Measurements from ENCODE around the gene LHFPL2. TPM values are rescaled to one million over a fixed set of nuclear protein-coding genes. Genes with fewer than 3 reads are reported as not detected.
A peak's percentile ranks its signal among the peaks of the same experiment; 100 is the strongest.

The LHFPL2 gene
- polyA plus RNA-seq, 1 of the 3 experiments (the other 2 are of a cell fraction) = 10.4 TPM

DNA sequence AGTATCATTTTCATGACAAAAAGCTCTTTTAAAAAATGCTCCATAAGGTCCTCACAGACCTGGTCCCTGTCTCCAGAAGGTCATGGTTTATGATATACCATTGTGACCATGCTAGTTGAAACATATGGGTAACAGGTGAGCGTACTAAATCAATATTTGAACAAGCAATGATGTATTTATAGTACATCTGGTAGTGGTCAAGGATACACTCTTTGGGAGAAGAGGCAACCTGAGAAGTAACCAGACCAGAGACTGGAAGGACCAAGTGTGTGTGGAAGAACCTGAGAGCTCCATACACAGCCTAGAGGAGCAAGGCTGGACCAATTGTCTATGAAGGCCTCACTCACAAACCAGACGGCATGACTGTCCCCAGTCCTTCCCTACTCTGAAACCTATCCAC lies 55.1 kb downstream of the LHFPL2 start:
- no peak overlapping the region for H3K4me3 ChIP-seq (ENCODE audit: low read depth in 2 of 2, low read length in 1 of 2)
- H3K27ac ChIP-seq (ENCODE audit: low read depth in 2 of 2, low read length in 1 of 2) = peak overlapping the region in 1 of 2 experiments; percentile 100; a peak in 3 of 4 replicates
- peaks cover 56% of the 10 kb centered on the region for H3F3A ChIP-seq (replicated peaks; ENCODE audit: insufficient read depth)
- H3K27me3 ChIP-seq (ENCODE audit: insufficient read depth) = no peaks in the 10 kb centered on the region
- H3K4me1 ChIP-seq (ENCODE audit: control insufficient read depth in 1 of 2, insufficient read depth in 2 of 2, low read depth in 1 of 2, low read length in 1 of 2) = peaks cover 39 to 74% of the 10 kb centered on the region in 2 experiments
- H3K9ac ChIP-seq = peak overlapping the region; percentile 76; the same call in 1 of the 2 replicates
- no peaks in the 10 kb centered on the region for H3K9me2 ChIP-seq
- no peaks in the 10 kb centered on the region for H3K9me3 ChIP-seq
- H3K4me2 ChIP-seq = peak overlapping the region; percentile 68; the same call in 1 of the 2 replicates
- 100% methylated on average over 1 of the region's 2 CpGs for WGBS (ENCODE audit: low lambda C conversion rate)
- TF ChIP-seq NFIC (IDR thresholded peaks at IDR 0.05; ENCODE audit: borderline replicate concordance) = no peak
- TF ChIP-seq RAD21 (IDR thresholded peaks at IDR 0.05; ENCODE audit: low read length) = no peak
- no peak for TF ChIP-seq SIN3A (IDR thresholded peaks at IDR 0.05; ENCODE audit: borderline replicate concordance, low read depth, low read length)
- no peak for TF ChIP-seq MXI1 (IDR thresholded peaks at IDR 0.05; ENCODE audit: low read depth, low read length)
- TF ChIP-seq, protein P1, sequence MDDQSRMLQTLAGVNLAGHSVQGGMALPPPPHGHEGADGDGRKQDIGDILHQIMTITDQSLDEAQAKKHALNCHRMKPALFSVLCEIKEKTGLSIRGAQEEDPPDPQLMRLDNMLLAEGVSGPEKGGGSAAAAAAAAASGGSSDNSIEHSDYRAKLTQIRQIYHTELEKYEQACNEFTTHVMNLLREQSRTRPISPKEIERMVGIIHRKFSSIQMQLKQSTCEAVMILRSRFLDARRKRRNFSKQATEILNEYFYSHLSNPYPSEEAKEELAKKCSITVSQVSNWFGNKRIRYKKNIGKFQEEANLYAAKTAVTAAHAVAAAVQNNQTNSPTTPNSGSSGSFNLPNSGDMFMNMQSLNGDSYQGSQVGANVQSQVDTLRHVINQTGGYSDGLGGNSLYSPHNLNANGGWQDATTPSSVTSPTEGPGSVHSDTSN (IDR thresholded peaks at IDR 0.05) = no peak
- TF ChIP-seq JUND (IDR thresholded peaks at IDR 0.05) = no peak
- no peak for TF ChIP-seq CHD2 (IDR thresholded peaks at IDR 0.05; ENCODE audit: low read length, partially characterized antibody)
- TF ChIP-seq EZH2phosphoT487 (IDR thresholded peaks at IDR 0.05; ENCODE audit: borderline replicate concordance, low read depth) = no peak
- TF ChIP-seq NRF1 (IDR thresholded peaks at IDR 0.05; ENCODE audit: low read depth, low read length) = no peak
- TF ChIP-seq, protein P2, sequence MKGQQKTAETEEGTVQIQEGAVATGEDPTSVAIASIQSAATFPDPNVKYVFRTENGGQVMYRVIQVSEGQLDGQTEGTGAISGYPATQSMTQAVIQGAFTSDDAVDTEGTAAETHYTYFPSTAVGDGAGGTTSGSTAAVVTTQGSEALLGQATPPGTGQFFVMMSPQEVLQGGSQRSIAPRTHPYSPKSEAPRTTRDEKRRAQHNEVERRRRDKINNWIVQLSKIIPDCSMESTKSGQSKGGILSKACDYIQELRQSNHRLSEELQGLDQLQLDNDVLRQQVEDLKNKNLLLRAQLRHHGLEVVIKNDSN (IDR thresholded peaks at IDR 0.05; ENCODE audit: borderline replicate concordance, low read depth) = no peak
- POLR2A ChIA-PET = no interaction called here
- no peak for DNase-seq
- H3K36me3 ChIP-seq (replicated peaks in 1 of 2; ENCODE audit: control insufficient read depth in 1 of 2, insufficient read depth in 2 of 2, low read length in 1 of 2) = peaks cover 0 to 18% of the 10 kb centered on the region in 2 experiments
- no peaks in the 10 kb centered on the region for H4K20me1 ChIP-seq (ENCODE audit: insufficient read depth)
- H2AFZ ChIP-seq (ENCODE audit: low read depth) = no peak overlapping the region
- CTCF ChIA-PET = no interaction called here
- peaks cover 89% of the 10 kb centered on the region for H3K79me2 ChIP-seq (ENCODE audit: insufficient read depth)

DNA sequence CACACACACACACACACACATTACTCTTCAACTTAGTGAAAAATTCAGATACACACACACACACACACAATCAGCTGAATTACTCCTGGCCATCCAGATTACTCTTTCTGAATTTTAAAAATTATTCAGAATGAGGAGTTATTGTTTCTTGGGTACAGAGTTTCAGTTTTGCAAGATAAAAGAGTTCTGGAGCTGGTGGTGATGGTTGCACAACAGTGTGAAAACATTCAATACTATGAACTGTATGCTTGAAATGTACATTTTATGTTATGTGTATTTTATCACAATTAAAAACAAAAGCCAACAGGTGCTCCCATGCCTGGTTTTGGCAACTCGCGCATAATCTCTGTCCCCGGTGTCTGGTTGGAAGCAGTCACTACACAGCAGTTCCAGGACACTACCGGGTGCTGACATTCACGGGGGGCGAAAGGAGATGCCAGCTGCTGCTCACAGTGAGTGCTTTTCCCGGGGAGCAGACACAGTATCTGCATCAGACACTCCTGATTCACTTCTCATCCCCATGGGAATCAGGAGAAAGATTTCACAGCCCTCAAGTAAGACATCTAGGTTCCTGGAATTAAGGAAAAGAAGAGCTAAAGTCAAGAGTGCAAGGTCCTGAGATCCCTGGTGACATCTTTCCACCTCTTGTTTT lies 55.7 kb downstream of the LHFPL2 start:
- H3K4me1 ChIP-seq (ENCODE audit: control insufficient read depth in 1 of 2, insufficient read depth in 2 of 2, low read depth in 1 of 2, low read length in 1 of 2) = peaks cover 44 to 74% of the 10 kb centered on the region in 2 experiments
- H3K79me2 ChIP-seq (ENCODE audit: insufficient read depth) = peaks cover 87% of the 10 kb centered on the region
- CTCF ChIA-PET = no interaction called here

More for the DNA sequence above, 55.7 kb downstream of the LHFPL2 start:
- Histone ChIP-seq H3K27ac (ENCODE audit: low read depth in 2 of 2, low read length in 1 of 2) (peak overlapping the region in 1 of 2 experiments; percentile 100; a peak in 2 of 4 replicates), H3K9me2 (no peaks in the 10 kb centered on the region), H3K9me3 (no peaks in the 10 kb centered on the region), H2AFZ (ENCODE audit: low read depth) (no peak overlapping the region), H4K20me1 (ENCODE audit: insufficient read depth) (no peaks in the 10 kb centered on the region), H3K36me3 (replicated peaks in 1 of 2; ENCODE audit: control insufficient read depth in 1 of 2, insufficient read depth in 2 of 2, low read length in 1 of 2) (peaks cover 0 to 18% of the 10 kb centered on the region in 2 experiments), H3F3A (replicated peaks; ENCODE audit: insufficient read depth) (peaks cover 56% of the 10 kb centered on the region), H3K27me3 (ENCODE audit: insufficient read depth) (no peaks in the 10 kb centered on the region), H3K9ac (peak overlapping the region; percentile 3; the same call in 1 of the 2 replicates), H3K4me3 (ENCODE audit: low read depth in 2 of 2, low read length in 1 of 2) (no peak overlapping the region), H3K4me2 (0 out of 2 replicates have a peak overlapping the region, but pooled peaks have one; percentile 68)
- 87% methylated on average over 7 of the region's 7 CpGs for WGBS (ENCODE audit: low lambda C conversion rate)
- POLR2A ChIA-PET = no interaction called here
- no peak for DNase-seq
- TF ChIP-seq, protein P3, sequence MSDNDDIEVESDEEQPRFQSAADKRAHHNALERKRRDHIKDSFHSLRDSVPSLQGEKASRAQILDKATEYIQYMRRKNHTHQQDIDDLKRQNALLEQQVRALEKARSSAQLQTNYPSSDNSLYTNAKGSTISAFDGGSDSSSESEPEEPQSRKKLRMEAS (IDR thresholded peaks at IDR 0.05; ENCODE audit: low read depth) = no peak
- TF ChIP-seq ELF1 (IDR thresholded peaks at IDR 0.05) (no peak), SIN3A (IDR thresholded peaks at IDR 0.05; ENCODE audit: borderline replicate concordance, low read depth, low read length) (no peak), GATA2 (CRISPR knock-in tag; IDR thresholded peaks at IDR 0.05) (no peak), NFIC (IDR thresholded peaks at IDR 0.05; ENCODE audit: borderline replicate concordance) (no peak), YY1 (IDR thresholded peaks at IDR 0.05; ENCODE audit: low read depth) (no peak), FOSL2 (IDR thresholded peaks at IDR 0.05; ENCODE audit: borderline replicate concordance, low read depth) (no peak), EP300 (IDR thresholded peaks at IDR 0.05; ENCODE audit: borderline replicate concordance in 1 of 2, low read depth in 1 of 2, low read length in 1 of 2) (no peak), CHD2 (IDR thresholded peaks at IDR 0.05; ENCODE audit: low read length, partially characterized antibody) (no peak), GABPA (IDR thresholded peaks at IDR 0.05; ENCODE audit: low read depth) (no peak), POLR2AphosphoS5 (IDR thresholded peaks at IDR 0.05; ENCODE audit: low read depth, low read length) (no peak), TEAD4 (IDR thresholded peaks at IDR 0.05; ENCODE audit: borderline replicate concordance, insufficient read depth) (no peak), EZH2phosphoT487 (IDR thresholded peaks at IDR 0.05; ENCODE audit: borderline replicate concordance, low read depth) (no peak)
- TF ChIP-seq, protein P4, sequence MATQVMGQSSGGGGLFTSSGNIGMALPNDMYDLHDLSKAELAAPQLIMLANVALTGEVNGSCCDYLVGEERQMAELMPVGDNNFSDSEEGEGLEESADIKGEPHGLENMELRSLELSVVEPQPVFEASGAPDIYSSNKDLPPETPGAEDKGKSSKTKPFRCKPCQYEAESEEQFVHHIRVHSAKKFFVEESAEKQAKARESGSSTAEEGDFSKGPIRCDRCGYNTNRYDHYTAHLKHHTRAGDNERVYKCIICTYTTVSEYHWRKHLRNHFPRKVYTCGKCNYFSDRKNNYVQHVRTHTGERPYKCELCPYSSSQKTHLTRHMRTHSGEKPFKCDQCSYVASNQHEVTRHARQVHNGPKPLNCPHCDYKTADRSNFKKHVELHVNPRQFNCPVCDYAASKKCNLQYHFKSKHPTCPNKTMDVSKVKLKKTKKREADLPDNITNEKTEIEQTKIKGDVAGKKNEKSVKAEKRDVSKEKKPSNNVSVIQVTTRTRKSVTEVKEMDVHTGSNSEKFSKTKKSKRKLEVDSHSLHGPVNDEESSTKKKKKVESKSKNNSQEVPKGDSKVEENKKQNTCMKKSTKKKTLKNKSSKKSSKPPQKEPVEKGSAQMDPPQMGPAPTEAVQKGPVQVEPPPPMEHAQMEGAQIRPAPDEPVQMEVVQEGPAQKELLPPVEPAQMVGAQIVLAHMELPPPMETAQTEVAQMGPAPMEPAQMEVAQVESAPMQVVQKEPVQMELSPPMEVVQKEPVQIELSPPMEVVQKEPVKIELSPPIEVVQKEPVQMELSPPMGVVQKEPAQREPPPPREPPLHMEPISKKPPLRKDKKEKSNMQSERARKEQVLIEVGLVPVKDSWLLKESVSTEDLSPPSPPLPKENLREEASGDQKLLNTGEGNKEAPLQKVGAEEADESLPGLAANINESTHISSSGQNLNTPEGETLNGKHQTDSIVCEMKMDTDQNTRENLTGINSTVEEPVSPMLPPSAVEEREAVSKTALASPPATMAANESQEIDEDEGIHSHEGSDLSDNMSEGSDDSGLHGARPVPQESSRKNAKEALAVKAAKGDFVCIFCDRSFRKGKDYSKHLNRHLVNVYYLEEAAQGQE (IDR thresholded peaks at IDR 0.05; ENCODE audit: low read depth, low read length) = no peak
- TF ChIP-seq, protein P5, sequence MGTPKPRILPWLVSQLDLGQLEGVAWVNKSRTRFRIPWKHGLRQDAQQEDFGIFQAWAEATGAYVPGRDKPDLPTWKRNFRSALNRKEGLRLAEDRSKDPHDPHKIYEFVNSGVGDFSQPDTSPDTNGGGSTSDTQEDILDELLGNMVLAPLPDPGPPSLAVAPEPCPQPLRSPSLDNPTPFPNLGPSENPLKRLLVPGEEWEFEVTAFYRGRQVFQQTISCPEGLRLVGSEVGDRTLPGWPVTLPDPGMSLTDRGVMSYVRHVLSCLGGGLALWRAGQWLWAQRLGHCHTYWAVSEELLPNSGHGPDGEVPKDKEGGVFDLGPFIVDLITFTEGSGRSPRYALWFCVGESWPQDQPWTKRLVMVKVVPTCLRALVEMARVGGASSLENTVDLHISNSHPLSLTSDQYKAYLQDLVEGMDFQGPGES (IDR thresholded peaks at IDR 0.05; ENCODE audit: low read depth, low read length) = no peak
